H1 (cell line): ENCODE data around the gene ERC1. TPM values are rescaled to one million over a fixed set of nuclear protein-coding genes. Genes with fewer than 3 reads are reported as not detected.

Experiments used
- CTCF ChIA-PET: fragments of 300-600 bp; sonication (Branson Sonifier 250); formaldehyde crosslinking; loops from one replicate; lab custom pipeline; 2021; ENCODE audit not compliant: partially characterized antibody; lab: Charles Lee
- POLR2A ChIA-PET: fragments of 300-600 bp; sonication (Branson Sonifier 250); formaldehyde crosslinking; loops from one replicate; lab custom pipeline; 2021; ENCODE audit warnings: inconsistent platforms; ENCODE audit not compliant: partially characterized antibody; lab: Charles Lee
- DNase-seq, 2 experiments: peaks; one replicate each; pipeline versions ENCODE4 v3.0.0 to v3.0.0-alpha.2; 2010 to 2022; ENCODE audit warnings: low spot score in 2 of 2, low read depth in 1 of 2, mixed read lengths in 1 of 2
- FAIRE-seq: peaks from 2 replicates; lab custom pipeline; 2011; peaks lifted over from hg19 to GRCh38; lab: Jason Lieb, UNC
- H2AFZ ChIP-seq: 2 replicates; pipeline ENCODE4 v1.8.1; 2012; ENCODE audit warnings: low read length, inconsistent platforms
- H2AK5ac ChIP-seq: 2 replicates; pipeline ENCODE4 v1.6.1; 2013; ENCODE audit warnings: low read depth, low read length
- H2BK120ac ChIP-seq: replicated peaks from 2 replicates; pipeline ENCODE3; 2013; ENCODE audit warnings: low read depth, low read length, inconsistent platforms
- H2BK12ac ChIP-seq: 2 replicates; pipeline ENCODE4 v1.6.1; 2013; ENCODE audit warnings: low read depth, low read length
- H2BK15ac ChIP-seq: 2 replicates; pipeline ENCODE4 v1.6.1; 2013; ENCODE audit warnings: low read length
- H2BK20ac ChIP-seq: 2 replicates; pipeline ENCODE4 v1.6.1; 2013; ENCODE audit warnings: low read length
- H2BK5ac ChIP-seq: 2 replicates; pipeline ENCODE4 v1.6.1; 2013; ENCODE audit warnings: low read depth, low read length
- H3K14ac ChIP-seq: 2 replicates; pipeline ENCODE4 v1.6.1; 2013; ENCODE audit warnings: inconsistent platforms; ENCODE audit not compliant: insufficient read length
- H3K18ac ChIP-seq: 2 replicates; pipeline ENCODE4 v1.6.1; 2013; ENCODE audit warnings: low read length; ENCODE audit errors: extremely low read depth
- H3K23ac ChIP-seq: 2 replicates; pipeline ENCODE4 v1.6.1; 2013; ENCODE audit warnings: inconsistent platforms; ENCODE audit not compliant: insufficient read length
- H3K23me2 ChIP-seq: 2 replicates; pipeline ENCODE4 v1.6.1; 2013; ENCODE audit warnings: low read depth, low read length
- H3K27ac ChIP-seq: 2 replicates; pipeline ENCODE4 v1.6.1; 2011; ENCODE audit warnings: low read depth, low read length, inconsistent platforms
- H3K27me3 ChIP-seq, 4 experiments: replicated peaks in 1 of 4; 1 replicate in 1 of 4; 2 replicates in 3 of 4; pipeline versions ENCODE4 v1.6.1 to v1.8.1; 2011 to 2013; ENCODE audit warnings: low read length in 3 of 4, mild to moderate bottlenecking in 3 of 4, inconsistent platforms in 2 of 4, mixed read lengths in 2 of 4, moderate library complexity in 1 of 4; ENCODE audit not compliant: control insufficient read depth in 3 of 4, insufficient read depth in 3 of 4; ENCODE audit errors: extremely low read depth in 1 of 4
- H3K36me3 ChIP-seq, 4 experiments: 2 replicates each; pipeline versions ENCODE4 v1.6.1 to v1.8.1; 2011 to 2013; ENCODE audit warnings: mild to moderate bottlenecking in 4 of 4, low read length in 3 of 4, moderate library complexity in 2 of 4, control low read depth in 1 of 4, inconsistent platforms in 1 of 4; ENCODE audit not compliant: insufficient read depth in 4 of 4, control insufficient read depth in 2 of 4
- H3K4ac ChIP-seq: replicated peaks from 2 replicates; pipeline ENCODE3; 2013; ENCODE audit warnings: low read length, low read depth, mixed read lengths, inconsistent platforms; ENCODE audit not compliant: insufficient read length
- H3K4me1 ChIP-seq, 4 experiments: replicated peaks in 1 of 4; 1 replicate in 1 of 4; 2 replicates in 3 of 4; pipeline versions ENCODE4 v1.6.1 to v1.8.1; 2011 to 2013; ENCODE audit warnings: low read length in 3 of 4, inconsistent platforms in 2 of 4, mixed read lengths in 1 of 4; ENCODE audit not compliant: insufficient read depth in 4 of 4, control insufficient read depth in 3 of 4
- H3K4me2 ChIP-seq, 2 experiments: 2 replicates each; pipeline versions ENCODE4 v1.6.1 to v1.8.1; 2011 to 2013; ENCODE audit warnings: low read depth in 2 of 2, low read length in 2 of 2, control low read depth in 1 of 2, inconsistent platforms in 1 of 2, mild to moderate bottlenecking in 1 of 2; ENCODE audit not compliant: insufficient read depth in 1 of 2
- H3K4me3 ChIP-seq, 4 experiments: fragments of 200-600, 300-600 bp in 1 of 4; sonication (generic), shearing (Covaris generic), sonication (Bioruptor Twin) in 1 of 4; 2 replicates each; pipeline versions ENCODE4 v1.5.1 to v1.8.1; 2011 to 2016; ENCODE audit warnings: low read length in 4 of 4, low read depth in 3 of 4, control low read depth in 2 of 4, inconsistent platforms in 2 of 4, mild to moderate bottlenecking in 2 of 4, mixed read lengths in 1 of 4, moderate library complexity in 1 of 4; ENCODE audit not compliant: insufficient read depth in 2 of 4; ENCODE audit errors: extremely low read depth in 1 of 4
- H3K56ac ChIP-seq: replicated peaks from 2 replicates; pipeline ENCODE3; 2013; ENCODE audit warnings: low read depth, mild to moderate bottlenecking, mixed read lengths, low read length, inconsistent platforms; ENCODE audit not compliant: insufficient read length
- H3K79me1 ChIP-seq: 2 replicates; pipeline ENCODE4 v1.6.1; 2013; ENCODE audit warnings: low read depth, low read length, control low read depth
- H3K79me2 ChIP-seq, 2 experiments: 2 replicates each; pipeline versions ENCODE4 v1.6.1 to v1.8.1; 2012 to 2013; ENCODE audit warnings: low read length in 2 of 2, mild to moderate bottlenecking in 2 of 2, inconsistent platforms in 1 of 2; ENCODE audit not compliant: insufficient read depth in 2 of 2, control insufficient read depth in 1 of 2
- H3K9ac ChIP-seq, 4 experiments: replicated peaks in 1 of 4; 1 replicate in 1 of 4; 2 replicates in 3 of 4; pipeline versions ENCODE4 v1.6.1 to v1.8.1; 2011 to 2013; ENCODE audit warnings: low read depth in 3 of 4, low read length in 3 of 4, control low read depth in 2 of 4, mild to moderate bottlenecking in 2 of 4, moderate library complexity in 2 of 4, inconsistent platforms in 1 of 4; ENCODE audit errors: extremely low read depth in 1 of 4
- H3K9me3 ChIP-seq, 2 experiments: 2 replicates each; pipeline versions ENCODE4 v1.6.1 to v1.8.1; 2012 to 2013; ENCODE audit warnings: mild to moderate bottlenecking in 2 of 2, moderate library complexity in 2 of 2, control low read depth in 1 of 2, inconsistent platforms in 1 of 2, low read depth in 1 of 2, low read length in 1 of 2, mixed read lengths in 1 of 2; ENCODE audit not compliant: insufficient read depth in 2 of 2
- H4K20me1 ChIP-seq, 2 experiments: replicated peaks in 1 of 2; 2 replicates each; pipeline versions ENCODE3 to v1.8.1; 2011 to 2013; ENCODE audit warnings: inconsistent platforms in 2 of 2, low read length in 2 of 2, mild to moderate bottlenecking in 1 of 2; ENCODE audit not compliant: insufficient read depth in 2 of 2, control insufficient read depth in 1 of 2
- H4K5ac ChIP-seq: 2 replicates; pipeline ENCODE4 v1.6.1; 2013; ENCODE audit warnings: low read length, low read depth, mixed read lengths, inconsistent platforms; ENCODE audit not compliant: insufficient read length
- H4K8ac ChIP-seq: 2 replicates; pipeline ENCODE4 v1.8.0; 2013; ENCODE audit warnings: mild to moderate bottlenecking, moderate library complexity, low read length, inconsistent platforms; ENCODE audit not compliant: insufficient read depth; ENCODE audit errors: extremely low read depth
- H4K91ac ChIP-seq: replicated peaks from 2 replicates; pipeline ENCODE3; 2013; ENCODE audit warnings: low read length, mixed read lengths, inconsistent platforms; ENCODE audit not compliant: insufficient read length
- EP300 ChIP-seq, 2 experiments: IDR thresholded peaks; 1 replicate in 1 of 2; 2 replicates in 1 of 2; pipeline ENCODE4 v1.6.1; 2011 to 2012; ENCODE audit warnings: low read depth in 2 of 2, low read length in 2 of 2, mild to moderate bottlenecking in 2 of 2, borderline replicate concordance in 1 of 2, inconsistent platforms in 1 of 2, moderate library complexity in 1 of 2
- KDM4A ChIP-seq: IDR thresholded peaks from one replicate; pipeline ENCODE4 v1.7.1; 2012; ENCODE audit warnings: low read depth, mild to moderate bottlenecking, moderate library complexity, low read length, inconsistent platforms; ENCODE audit not compliant: severe bottlenecking
- RAD21 ChIP-seq, 2 experiments: IDR thresholded peaks in 1 of 2; conservative IDR thresholded peaks in 1 of 2; 2 replicates each; pipeline ENCODE4 v1.6.1; 2011; ENCODE audit warnings: low read depth in 2 of 2, low read length in 2 of 2, improper control_type of control experiment in 1 of 2, inconsistent platforms in 1 of 2, mild to moderate bottlenecking in 1 of 2, moderate library complexity in 1 of 2
- RBBP5 ChIP-seq: IDR thresholded peaks from 2 replicates; pipeline ENCODE4 v1.7.1; 2012; ENCODE audit warnings: low read depth, mild to moderate bottlenecking, inconsistent platforms, low read length, moderate library complexity, borderline replicate concordance
- SIN3A ChIP-seq, 2 experiments: IDR thresholded peaks in 1 of 2; conservative IDR thresholded peaks in 1 of 2; 2 replicates each; pipeline ENCODE4 v1.6.1; 2011 to 2012; ENCODE audit warnings: low read length in 2 of 2, improper control_type of control experiment in 1 of 2, low read depth in 1 of 2, mild to moderate bottlenecking in 1 of 2
- TEAD4 ChIP-seq: IDR thresholded peaks from 2 replicates; pipeline ENCODE4 v1.6.1; 2012; ENCODE audit warnings: low read depth, low read length, inconsistent platforms, mixed read lengths
- YY1 ChIP-seq: IDR thresholded peaks from 2 replicates; pipeline ENCODE4 v1.6.1; 2011; ENCODE audit warnings: low read depth, mild to moderate bottlenecking, low read length
- WGBS, 2 experiments: shearing (Covaris generic) in 1 of 2; methylation state at CpG; one replicate each; pipeline versions ENCODE4 v1.1.6 to v1.1.7; 2013 to 2015; ENCODE audit warnings: low lambda C conversion rate in 2 of 2, mixed read lengths in 2 of 2, inconsistent platforms in 1 of 2, low coverage in 1 of 2, missing lambda C conversion rate in 1 of 2; ENCODE audit not compliant: insufficient replicate concordance in 2 of 2, insufficient coverage in 1 of 2, insufficient read length in 1 of 2; ENCODE audit errors: extremely low coverage in 1 of 2, missing lambda C conversion rate in 1 of 2; 5-methylcytosine and 5-hydroxymethylcytosine counted together
- polyA plus RNA-seq, 7 experiments: library from polyadenylated mRNA; depleted of rRNA in 3 of 7; stranded (reverse) in 5 of 7; unstranded in 2 of 7; fragments of >200 nt in 5 of 7; fragments of 200-250 nt in 2 of 7; gene quantifications; 1 replicate in 5 of 7; 2 replicates in 1 of 7; 4 replicates in 1 of 7; pipeline versions ENCODE4 v1.2.1 to v1.2.3, GENCODE V29; 2011 to 2013; ENCODE audit warnings: missing spikeins in 2 of 7, mixed read lengths in 2 of 7
- total RNA-seq: library from RNA; stranded (reverse); fragmentation: NEBNext Ultra II Directional; extraction: Animal tissue kit (Norgen Biotek cat#: 25700); gene quantifications from 2 replicates; pipeline ENCODE4 v1.2.1, GENCODE V29; 2021
- TF ChIP-seq, protein P1 (sequence below), 3 experiments: IDR thresholded peaks; 1 replicate in 2 of 3; 2 replicates in 1 of 3; pipeline versions ENCODE4 v1.5.1 to v1.6.1; 2011; ENCODE audit warnings: low read length in 3 of 3, mild to moderate bottlenecking in 3 of 3, inconsistent platforms in 2 of 3, low read depth in 1 of 3, moderate library complexity in 1 of 3; ENCODE audit not compliant: insufficient read depth in 1 of 3; ENCODE audit errors: control extremely low read depth in 1 of 3

Gene ERC1
- total and polyA plus RNA-seq, 2 of the 8 experiments (the other 6 are each of a cell fraction or from before 2014, with no cell fraction given): 7.8 to 45.7 TPM

DNA sequence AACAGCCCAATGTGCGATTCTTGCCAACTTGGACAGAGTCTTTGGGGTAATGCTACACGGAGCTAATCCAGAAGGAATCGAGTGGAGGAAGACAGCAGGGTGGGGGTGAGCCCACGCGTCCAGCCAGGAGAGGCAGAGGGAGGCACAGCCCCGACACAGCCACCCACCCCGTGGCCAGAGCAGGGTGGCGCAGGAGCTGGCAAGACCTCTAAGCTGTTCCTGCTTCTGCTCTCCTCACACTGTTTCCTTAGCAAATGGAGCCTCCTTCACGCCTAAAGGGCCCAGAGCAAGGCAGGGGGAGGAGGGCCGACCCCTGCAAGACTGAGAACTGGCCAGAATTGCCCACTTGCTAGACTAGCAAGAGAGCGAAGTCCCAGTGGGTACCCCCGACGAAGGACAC, 511.8 kb downstream of the ERC1 start:
- no peak overlapping the region for H3K23ac ChIP-seq
- H2AK5ac ChIP-seq: no peak overlapping the region
- DNase-seq: peak in 1 of 2 experiments; percentile 43
- CTCF ChIA-PET: interaction anchor here (0.7 to 2.4 kb wide), 7 partner anchors 12 to 385 kb away, joined by 3 to 7 read pairs (median 4); no protein-coding TSS in a partner anchor
- H3K23me2 ChIP-seq: 0 out of 2 replicates have a peak, but pooled peaks cover 2% of the 10 kb centered on the region
- no peak overlapping the region for H2BK20ac ChIP-seq
- H3K9ac ChIP-seq: no peak overlapping the region
- H2BK15ac ChIP-seq: no peak overlapping the region; the same call in 1 of the 2 replicates
- no peaks in the 10 kb centered on the region for H3K79me1 ChIP-seq
- no peak overlapping the region for H3K4me3 ChIP-seq
- H3K9me3 ChIP-seq: peaks cover 0 to 3% of the 10 kb centered on the region in 2 experiments; a peak in 1 of 4 replicates
- H4K91ac ChIP-seq: no peak overlapping the region
- H3K4ac ChIP-seq: no peak overlapping the region
- H3K79me2 ChIP-seq: no peaks in the 10 kb centered on the region
- no peak overlapping the region; the same call in 1 of the 2 replicates for H3K18ac ChIP-seq
- H3K27me3 ChIP-seq: no peaks in the 10 kb centered on the region
- no peak overlapping the region for H2BK5ac ChIP-seq
- no peaks in the 10 kb centered on the region for H3K36me3 ChIP-seq
- TF ChIP-seq TEAD4: no peak
- peak in 1 of 2 experiments; percentile 22; a peak in 1 of 4 replicates for TF ChIP-seq RAD21 (IDR thresholded peaks at IDR 0.05 in 1 of 2, conservative IDR thresholded peaks at IDR 0.05 in 1 of 2; ENCODE audit: low read depth in 2 of 2, low read length in 2 of 2)
- TF ChIP-seq, protein P1, sequence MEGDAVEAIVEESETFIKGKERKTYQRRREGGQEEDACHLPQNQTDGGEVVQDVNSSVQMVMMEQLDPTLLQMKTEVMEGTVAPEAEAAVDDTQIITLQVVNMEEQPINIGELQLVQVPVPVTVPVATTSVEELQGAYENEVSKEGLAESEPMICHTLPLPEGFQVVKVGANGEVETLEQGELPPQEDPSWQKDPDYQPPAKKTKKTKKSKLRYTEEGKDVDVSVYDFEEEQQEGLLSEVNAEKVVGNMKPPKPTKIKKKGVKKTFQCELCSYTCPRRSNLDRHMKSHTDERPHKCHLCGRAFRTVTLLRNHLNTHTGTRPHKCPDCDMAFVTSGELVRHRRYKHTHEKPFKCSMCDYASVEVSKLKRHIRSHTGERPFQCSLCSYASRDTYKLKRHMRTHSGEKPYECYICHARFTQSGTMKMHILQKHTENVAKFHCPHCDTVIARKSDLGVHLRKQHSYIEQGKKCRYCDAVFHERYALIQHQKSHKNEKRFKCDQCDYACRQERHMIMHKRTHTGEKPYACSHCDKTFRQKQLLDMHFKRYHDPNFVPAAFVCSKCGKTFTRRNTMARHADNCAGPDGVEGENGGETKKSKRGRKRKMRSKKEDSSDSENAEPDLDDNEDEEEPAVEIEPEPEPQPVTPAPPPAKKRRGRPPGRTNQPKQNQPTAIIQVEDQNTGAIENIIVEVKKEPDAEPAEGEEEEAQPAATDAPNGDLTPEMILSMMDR (IDR thresholded peaks at IDR 0.05; ENCODE audit: control extremely low read depth in 1 of 3, insufficient read depth in 1 of 3, low read depth in 1 of 3, low read length in 3 of 3): peak in 1 of 3 experiments; percentile 20; a peak in 1 of 4 replicates
- TF ChIP-seq RBBP5: no peak
- no peak for TF ChIP-seq YY1
- TF ChIP-seq EP300 (IDR thresholded peaks at IDR 0.05; ENCODE audit: borderline replicate concordance in 1 of 2, low read depth in 2 of 2, low read length in 2 of 2): no peak
- TF ChIP-seq SIN3A (conservative IDR thresholded peaks at IDR 0.05 in 1 of 2, IDR thresholded peaks at IDR 0.05 in 1 of 2; ENCODE audit: low read depth in 1 of 2, low read length in 2 of 2): no peak
- TF ChIP-seq KDM4A: no peak
- TF ChIP-seq, all 59 proteins: peak for 2
- Histone ChIP-seq H2BK12ac (no peak overlapping the region), H4K20me1 (no peaks in the 10 kb centered on the region), H3K14ac (no peak overlapping the region), H2AFZ (no peak overlapping the region), H3K56ac (no peak overlapping the region), H2BK120ac (no peak overlapping the region), H3K4me2 (no peak overlapping the region), H4K8ac (no peak overlapping the region), H3K27ac (no peak overlapping the region), H3K4me1 (peaks cover 0 to 3% (median 0%) of the 10 kb centered on the region in 4 experiments; a peak in 1 of 7 replicates), H4K5ac (no peak overlapping the region)
- POLR2A ChIA-PET: no interaction called here
- FAIRE-seq: no peak
- 79% methylated on average over 13 of the region's 13 CpGs; no CpG with 5 or more reads in 1 of the 2 experiments for WGBS, 2 experiments
